Amygdala (tissue), 56 donors: Measurements from ENCODE around the gene MEPCE.

Source experiments
- DNase-seq, 56 donors: peaks; one replicate each; lab custom pipeline; 2025; lab: John Stamatoyannopoulos, UW

Gene MEPCE

GRCh38 chr7:100456562-100456961 is 26.9 kb downstream of the MEPCE start:
- no peak for DNase-seq

GRCh38 chr7:100457033-100457432 is 27.4 kb downstream of the MEPCE start:
- no peak for DNase-seq

DNA sequence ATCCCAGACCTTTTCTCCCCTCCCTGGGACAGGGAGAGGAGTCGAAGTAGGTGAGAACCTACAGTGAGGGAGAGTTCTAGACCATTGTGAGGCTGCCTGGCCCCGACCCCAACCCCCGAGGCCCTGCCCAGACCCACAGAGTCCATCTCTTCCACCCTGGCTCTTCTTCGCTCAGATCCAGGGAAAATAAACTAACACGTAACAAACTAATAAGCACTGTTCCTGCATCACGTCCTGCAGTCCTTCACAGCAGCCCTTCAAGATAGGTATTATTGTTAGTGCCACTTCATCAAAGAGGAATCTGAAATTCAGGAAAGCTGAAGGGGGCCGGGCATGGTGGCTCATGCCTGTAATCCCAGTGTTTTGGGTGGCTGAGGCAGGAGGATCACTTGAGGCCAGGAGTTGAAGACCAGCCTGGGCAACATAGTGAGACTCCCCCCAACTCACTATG is 34.6 kb downstream of the MEPCE start, which contains the start of gene SPACDR:
SPACDR (minus strand) TSS at position 51 of the 451 bp plus-strand sequence. CDS start 235 bp downstream, outside the sequence.
- no peak for DNase-seq

- DNase-seq = no peak
These were observed 35.2 kb downstream of the MEPCE start for GRCh38 chr7:100464791-100465190.

- DNase-seq = no peak
These were observed 35.7 kb downstream of the MEPCE start for GRCh38 chr7:100465299-100465698.

DNA sequence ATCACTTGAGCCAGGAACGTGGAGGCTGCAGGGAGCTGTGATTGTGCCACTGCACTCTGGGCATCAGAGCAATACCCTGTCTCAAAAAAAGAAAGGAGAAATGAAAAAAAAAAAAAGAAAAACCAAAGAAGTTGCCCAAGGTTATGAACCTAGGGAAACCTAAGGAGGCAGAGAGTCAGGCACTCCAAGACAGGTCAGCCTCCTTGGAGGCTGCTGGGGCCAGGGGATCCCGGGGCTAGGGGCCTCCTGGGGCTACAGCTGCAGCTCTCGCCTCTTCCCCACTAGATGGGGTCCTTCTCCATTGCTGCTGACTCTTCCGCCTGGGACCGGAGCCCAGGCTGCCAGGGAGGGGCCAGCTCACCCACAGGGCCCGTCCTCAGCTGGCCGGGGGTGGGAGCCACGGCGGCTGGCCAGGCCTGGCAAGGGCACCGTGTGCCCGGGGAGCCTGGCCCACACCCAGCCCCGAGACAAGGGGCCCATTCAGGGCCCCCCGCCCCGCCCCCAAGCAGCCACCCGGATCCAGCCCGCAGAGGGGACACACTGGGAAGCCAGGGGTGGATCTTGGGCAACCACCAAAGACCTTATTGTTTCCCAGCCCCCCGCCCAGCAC is 36.2 kb downstream of the MEPCE start:
- DNase-seq = peak; percentile 54 to 98 (median 91)

DNA sequence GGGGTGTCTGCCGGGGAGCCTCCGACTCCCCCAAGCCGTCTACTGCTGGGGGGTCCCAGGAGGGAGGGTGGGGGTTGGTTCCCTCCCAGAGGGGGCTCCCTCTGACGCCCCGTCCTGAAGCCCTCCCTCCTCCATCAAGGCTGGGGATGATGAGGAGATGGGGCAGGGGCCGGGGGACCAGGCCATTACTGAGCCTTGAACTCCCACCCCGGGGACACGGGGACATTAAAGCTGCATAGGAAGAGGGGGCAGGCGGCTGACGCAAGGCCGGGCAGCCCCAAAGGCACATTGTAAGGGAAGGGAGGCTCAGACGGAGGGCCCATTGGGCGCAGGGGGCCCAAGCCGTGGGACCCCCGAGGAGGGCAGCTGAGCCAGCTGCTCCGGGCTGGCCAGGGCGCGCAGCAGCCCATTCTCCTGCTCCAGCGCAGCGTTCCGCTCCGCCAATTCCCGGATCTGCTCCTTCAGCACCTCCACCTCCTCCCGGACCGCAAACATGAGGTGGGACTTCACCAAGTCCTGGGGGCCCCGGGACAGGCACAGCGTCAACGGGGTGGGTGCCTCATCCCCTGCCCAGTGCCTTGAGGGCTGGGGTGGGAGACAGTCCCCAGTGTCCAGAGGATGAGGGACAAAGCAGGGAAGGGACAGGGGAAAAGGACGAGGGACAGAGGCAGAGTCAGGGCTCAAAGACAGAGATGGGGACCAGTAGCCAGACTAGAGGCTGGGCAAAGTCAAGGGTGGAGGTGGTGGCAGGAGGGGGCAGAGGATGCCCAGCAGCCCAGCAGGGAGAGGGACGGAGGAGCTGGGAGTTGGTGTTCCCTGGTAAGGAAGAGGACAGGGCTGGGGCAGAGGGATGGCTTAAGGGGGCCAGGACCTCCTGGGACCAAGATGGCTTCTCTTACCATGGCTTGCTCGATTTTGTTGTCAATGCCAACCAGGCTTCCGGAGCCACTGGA is 37.3 kb downstream of the MEPCE start:
- DNase-seq = peak in 10 of 56 donors; percentile 13 to 49 (median 31)

DNA sequence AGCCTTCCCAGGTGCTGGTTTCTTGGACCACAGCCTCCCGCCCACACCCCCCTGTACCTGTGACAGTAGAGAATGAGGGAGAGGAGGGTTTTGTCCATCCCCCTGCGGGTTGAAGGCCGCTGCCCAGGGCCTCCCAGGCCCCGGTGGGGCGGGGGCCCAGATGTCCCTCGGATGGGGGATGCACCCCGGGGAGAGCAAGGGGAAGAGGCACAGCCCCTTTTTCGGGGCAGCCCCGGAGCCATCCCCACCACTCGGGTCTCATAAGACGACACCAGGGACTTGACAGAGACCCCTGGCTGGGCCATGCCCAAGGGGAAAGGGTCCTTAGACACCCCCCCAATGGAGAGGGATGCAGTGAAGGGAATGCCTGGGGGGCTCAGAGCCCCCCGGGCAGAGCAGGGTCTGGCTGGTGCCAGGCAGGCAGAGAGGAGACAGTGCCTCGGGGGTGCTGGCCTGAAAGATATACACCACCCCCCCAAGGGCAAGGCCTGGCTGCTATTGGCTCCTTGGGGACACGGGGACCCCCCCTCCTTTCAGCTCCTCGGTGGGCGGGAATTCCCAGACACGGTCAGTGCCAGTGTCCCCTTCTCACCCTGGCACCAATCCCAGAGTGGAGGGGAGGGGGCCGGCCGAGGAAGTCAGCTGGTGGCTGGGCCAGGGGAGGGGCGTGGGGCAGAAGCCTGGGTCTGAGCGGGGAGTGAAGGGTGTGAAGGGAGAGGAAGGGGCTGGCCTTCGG is 38.2 kb downstream of the MEPCE start:
- peak; percentile 31 to 98 (median 92) for DNase-seq

GRCh38 chr7:100469227-100470044 is 39.8 kb downstream of the MEPCE start:
- peak; percentile 18 to 94 (median 73) for DNase-seq

DNA sequence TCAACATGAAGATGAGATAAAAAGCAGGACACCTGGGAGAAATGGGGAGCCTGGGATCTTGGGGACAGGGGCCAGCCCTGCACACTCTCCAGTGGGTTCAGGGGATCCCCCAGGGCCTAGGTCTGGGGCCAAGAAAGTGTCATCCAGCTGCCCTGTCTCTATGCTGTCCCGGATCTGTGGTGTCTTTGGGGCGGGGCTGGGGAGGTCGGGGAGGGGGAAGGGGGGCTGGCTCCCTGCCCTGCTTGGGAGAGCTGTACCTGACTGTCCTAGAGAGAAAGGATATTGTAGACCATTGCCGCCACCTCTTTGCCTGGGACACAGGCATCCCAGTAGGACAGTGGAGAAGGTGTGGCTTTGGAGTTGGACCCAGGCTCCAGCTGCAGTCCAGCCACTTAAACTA is 41.4 kb downstream of the MEPCE start:
- no peak for DNase-seq

- DNase-seq = no peak
These were observed 42.7 kb downstream of the MEPCE start for GRCh38 chr7:100472121-100472851.

DNA sequence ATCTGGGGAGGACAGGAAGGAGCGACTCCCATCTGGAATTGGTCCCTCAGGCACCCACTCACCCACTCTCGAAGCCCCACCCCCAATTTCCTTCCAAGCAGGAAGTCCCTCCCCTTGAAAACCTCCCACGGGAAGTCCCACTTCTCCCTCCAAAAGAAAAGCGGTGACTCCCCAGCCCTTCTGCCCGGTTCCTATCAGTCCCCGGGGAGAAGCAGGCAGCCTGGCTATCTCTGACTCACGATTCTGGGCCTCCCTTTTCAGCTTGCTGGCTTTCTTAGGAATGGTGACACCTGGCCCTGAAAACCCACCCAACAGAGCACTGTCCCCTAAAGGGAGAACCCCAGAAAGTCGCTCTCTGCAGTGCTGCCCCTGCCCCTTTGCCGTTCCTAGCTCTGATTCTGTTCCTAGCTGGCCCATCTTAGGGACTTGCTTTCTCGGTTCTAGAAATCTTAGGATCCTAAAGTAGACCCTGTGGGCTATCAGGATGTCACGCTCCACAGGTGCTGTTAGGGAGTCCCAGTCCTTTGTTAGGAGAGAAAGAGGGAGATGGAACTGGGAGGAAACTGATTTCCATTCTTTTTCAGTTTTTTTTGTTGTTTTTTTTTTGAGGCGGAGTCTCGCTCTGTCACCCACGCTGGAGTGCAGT is 43.3 kb downstream of the MEPCE start:
- no peak for DNase-seq

GRCh38 chr7:100475549-100475948 is 45.9 kb downstream of the MEPCE start:
- peak in 3 of 56 donors; percentile 11 to 15 (median 13) for DNase-seq

GRCh38 chr7:100476101-100476780 is 46.6 kb downstream of the MEPCE start:
- DNase-seq = no peak

DNA sequence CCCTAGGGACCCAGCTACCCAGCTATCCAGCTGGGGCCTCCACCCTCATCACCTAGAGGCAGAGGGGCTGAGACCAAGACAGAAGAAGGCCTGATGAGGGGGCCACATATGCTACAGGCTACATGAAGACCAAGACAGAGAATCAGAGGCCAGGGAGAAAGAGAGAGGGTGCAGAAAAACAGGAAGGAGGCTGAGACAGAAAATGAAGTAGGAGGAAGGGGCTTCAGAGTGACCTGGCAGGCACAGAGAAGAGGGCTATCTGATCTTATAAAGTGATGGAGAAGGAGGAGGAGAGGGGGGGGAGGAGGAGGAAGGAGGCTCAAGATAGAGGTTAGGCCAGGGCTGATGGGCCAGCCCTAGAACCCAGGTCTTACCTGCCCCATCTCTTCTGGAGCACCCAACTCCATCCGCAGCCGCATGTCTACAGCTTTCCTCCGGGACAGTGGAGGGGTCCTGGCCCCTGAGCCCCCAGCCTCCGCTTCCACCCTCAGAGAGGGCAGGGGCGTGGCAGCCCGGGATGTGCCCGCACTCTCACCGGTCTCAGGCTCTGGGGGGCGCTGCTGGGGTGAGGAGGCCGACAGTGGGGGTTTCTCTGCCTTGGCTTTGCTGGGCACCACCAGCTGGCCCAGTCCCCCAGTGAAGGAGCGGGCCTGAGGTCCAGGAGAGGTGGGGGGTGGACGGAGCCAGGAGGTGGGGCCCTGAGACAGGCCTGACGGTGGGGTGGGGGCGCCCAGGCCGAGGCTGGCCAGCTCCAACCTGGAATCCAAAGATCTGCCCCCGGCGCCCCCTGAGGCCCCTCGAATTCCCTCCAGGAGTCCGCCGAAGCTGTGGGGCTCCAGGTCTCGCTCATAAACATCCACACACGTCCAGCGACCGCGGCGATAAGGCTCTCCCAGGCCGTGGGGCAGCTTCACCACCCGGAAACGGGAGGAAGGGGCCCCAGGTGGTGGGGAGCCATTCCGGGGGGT is 47.6 kb downstream of the MEPCE start:
- peak in 2 of 56 donors; percentile 14 to 30 for DNase-seq

DNA sequence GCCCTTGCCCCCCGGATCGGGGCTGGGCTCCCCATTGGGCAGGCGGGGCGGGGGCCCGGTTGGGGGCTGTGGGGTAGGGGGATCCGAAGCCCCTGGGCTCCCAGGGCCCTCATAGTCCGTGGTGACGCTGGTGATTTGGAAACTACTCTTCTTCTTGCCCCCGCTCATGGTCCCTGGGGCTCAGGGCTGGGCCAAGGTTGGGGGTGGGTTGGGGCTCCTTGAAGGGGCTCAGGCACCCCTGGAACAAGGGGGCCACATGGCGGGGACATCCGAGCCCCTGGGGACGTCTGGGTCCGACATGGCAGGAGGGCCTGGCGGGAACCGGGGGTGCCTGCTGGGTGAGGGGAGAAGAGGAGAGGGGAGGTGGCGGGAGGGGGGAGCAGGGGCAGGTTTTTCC is 48.2 kb downstream of the MEPCE start:
- DNase-seq = peak in 1 of 56 donors; percentile 22
